HEK293T (cell line): ENCODE measurements around the gene CRHR1.

Experiments used
- CTCF ChIA-PET: fragments of 350-600 bp; formaldehyde crosslinking; extraction: SDS; loops from one replicate; lab custom pipeline; 2021; ENCODE audit warnings: antibody characterized with exemption, inconsistent platforms; lab: Yijun Ruan, JAX
- POLR2A ChIA-PET: fragments of 350-600 bp; formaldehyde crosslinking; extraction: SDS; loops from one replicate; lab custom pipeline; 2020; ENCODE audit warnings: antibody characterized with exemption, inconsistent platforms; lab: Yijun Ruan, JAX
- DNase-seq: peaks from one replicate; pipeline ENCODE4 v3.0.0; 2012; ENCODE audit warnings: mixed read lengths; ENCODE audit errors: extremely low spot score
- ARNT ChIP-seq: fragments of 450-650 bp; IDR thresholded peaks from 2 replicates; pipeline ENCODE4 v1.6.1; 2017; ENCODE audit warnings: mild to moderate bottlenecking
- BHLHE40 ChIP-seq: fragments of 450-650 bp; IDR thresholded peaks from 2 replicates; pipeline ENCODE4 v1.6.1; 2016; ENCODE audit warnings: mild to moderate bottlenecking, moderate library complexity, borderline replicate concordance
- CTBP1 ChIP-seq: fragments of 450-650 bp; IDR thresholded peaks from 2 replicates; pipeline ENCODE4 v1.6.1; 2016; ENCODE audit warnings: borderline replicate concordance
- ELF4 ChIP-seq: fragments of 450-650 bp; IDR thresholded peaks from 2 replicates; pipeline ENCODE4 v1.6.1; 2017; ENCODE audit warnings: antibody characterized with exemption
- FOXA1 ChIP-seq: fragments of 450-650 bp; IDR thresholded peaks from 2 replicates; pipeline ENCODE4 v1.6.1; 2016; ENCODE audit warnings: mild to moderate bottlenecking
- FOXK2 ChIP-seq: fragments of 450-650 bp; IDR thresholded peaks from 2 replicates; pipeline ENCODE4 v1.6.1; 2016; ENCODE audit warnings: mild to moderate bottlenecking
- FOXM1 ChIP-seq: fragments of 450-650 bp; IDR thresholded peaks from 2 replicates; pipeline ENCODE4 v1.6.1; 2017; ENCODE audit warnings: mild to moderate bottlenecking, borderline replicate concordance
- HDGF ChIP-seq: fragments of 450-650 bp; IDR thresholded peaks from 2 replicates; pipeline ENCODE4 v1.6.1; 2017; ENCODE audit warnings: antibody characterized with exemption, borderline replicate concordance
- L3MBTL2 ChIP-seq: fragments of 450-650 bp; conservative IDR thresholded peaks from 2 replicates; pipeline ENCODE4 v1.6.1; 2016; ENCODE audit warnings: mild to moderate bottlenecking
- LEF1 ChIP-seq: fragments of 450-650 bp; IDR thresholded peaks from 2 replicates; pipeline ENCODE4 v1.6.1; 2017; ENCODE audit warnings: mild to moderate bottlenecking, borderline replicate concordance
- NFRKB ChIP-seq: fragments of 450-650 bp; IDR thresholded peaks from 2 replicates; pipeline ENCODE4 v1.6.1; 2016; ENCODE audit warnings: mild to moderate bottlenecking, moderate library complexity
- PKNOX1 ChIP-seq: fragments of 450-650 bp; IDR thresholded peaks from 2 replicates; pipeline ENCODE4 v1.6.1; 2016
- SP1 ChIP-seq: fragments of 450-650 bp; IDR thresholded peaks from 2 replicates; pipeline ENCODE4 v1.6.1; 2017
- SUZ12 ChIP-seq: fragments of 450-650 bp; IDR thresholded peaks from 2 replicates; pipeline ENCODE4 v1.6.1; 2016; ENCODE audit warnings: mild to moderate bottlenecking
- TARDBP ChIP-seq: fragments of 450-650 bp; IDR thresholded peaks from 2 replicates; pipeline ENCODE4 v1.6.1; 2016
- ZNF384 ChIP-seq: fragments of 450-650 bp; IDR thresholded peaks from 2 replicates; pipeline ENCODE4 v1.6.1; 2016

The CRHR1 gene

GRCh38 chr17:45750779-45751440 lies 33.2 kb upstream of the CRHR1 start:
- ChIA-PET CTCF (interaction anchor here (1.3 kb wide), 1 partner anchor 32 kb away, joined by 3 read pairs; no protein-coding TSS in a partner anchor), POLR2A (no interaction called here)
- TF ChIP-seq FOXA1 (no peak), BHLHE40 (no peak), NFRKB (no peak), FOXM1 (no peak), HDGF (no peak), ELF4 (no peak), CTBP1 (no peak), LEF1 (no peak)
- DNase-seq = no peak

DNA sequence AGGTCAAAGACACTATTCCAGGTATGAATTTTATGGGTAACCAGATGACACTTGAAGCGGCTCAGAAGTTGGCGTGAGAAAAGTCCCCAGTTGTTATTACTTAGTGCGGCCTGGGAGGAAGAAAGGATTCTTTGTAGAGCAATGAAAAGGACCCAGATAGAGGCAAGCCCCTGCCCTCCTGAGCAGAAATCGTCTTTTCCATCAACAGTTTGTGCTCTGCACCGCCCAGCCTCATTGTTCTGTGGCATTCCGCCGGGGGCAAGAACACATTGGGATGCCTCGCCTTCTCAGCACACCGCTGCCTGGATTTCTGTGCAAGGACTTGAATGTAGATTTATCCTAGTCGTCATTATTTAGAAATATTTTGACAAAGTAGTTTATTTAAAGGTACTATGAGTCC lies 32.7 kb upstream of the CRHR1 start:
- DNase-seq = no peak
- ChIA-PET POLR2A (no interaction called here), CTCF (interaction anchor here (1.3 kb wide), 1 partner anchor 31 kb away, joined by 3 read pairs; no protein-coding TSS in a partner anchor)
- TF ChIP-seq LEF1 (no peak), FOXK2 (no peak), HDGF (no peak), ELF4 (no peak), NFRKB (no peak), PKNOX1 (no peak), FOXA1 (no peak), ZNF384 (no peak), SP1 (no peak), ARNT (no peak), SUZ12 (no peak), TARDBP (no peak)

- ChIA-PET POLR2A (no interaction called here), CTCF (no interaction called here)
- no peak for TF ChIP-seq FOXA1
- TF ChIP-seq ELF4 = no peak
- no peak for TF ChIP-seq NFRKB
- TF ChIP-seq SP1 = no peak
- no peak for TF ChIP-seq LEF1
- TF ChIP-seq FOXK2 = no peak
- no peak for TF ChIP-seq SUZ12
- TF ChIP-seq HDGF = no peak
- no peak for TF ChIP-seq L3MBTL2
- no peak for TF ChIP-seq ZNF384
- TF ChIP-seq ARNT = no peak
- TF ChIP-seq BHLHE40 = no peak
- TF ChIP-seq CTBP1 = no peak
- TF ChIP-seq TARDBP = no peak
- no peak for TF ChIP-seq FOXM1
- no peak for TF ChIP-seq PKNOX1
- no peak for DNase-seq
Measured at GRCh38 chr17:45752246-45752645, 31.9 kb upstream of the CRHR1 start.

DNA sequence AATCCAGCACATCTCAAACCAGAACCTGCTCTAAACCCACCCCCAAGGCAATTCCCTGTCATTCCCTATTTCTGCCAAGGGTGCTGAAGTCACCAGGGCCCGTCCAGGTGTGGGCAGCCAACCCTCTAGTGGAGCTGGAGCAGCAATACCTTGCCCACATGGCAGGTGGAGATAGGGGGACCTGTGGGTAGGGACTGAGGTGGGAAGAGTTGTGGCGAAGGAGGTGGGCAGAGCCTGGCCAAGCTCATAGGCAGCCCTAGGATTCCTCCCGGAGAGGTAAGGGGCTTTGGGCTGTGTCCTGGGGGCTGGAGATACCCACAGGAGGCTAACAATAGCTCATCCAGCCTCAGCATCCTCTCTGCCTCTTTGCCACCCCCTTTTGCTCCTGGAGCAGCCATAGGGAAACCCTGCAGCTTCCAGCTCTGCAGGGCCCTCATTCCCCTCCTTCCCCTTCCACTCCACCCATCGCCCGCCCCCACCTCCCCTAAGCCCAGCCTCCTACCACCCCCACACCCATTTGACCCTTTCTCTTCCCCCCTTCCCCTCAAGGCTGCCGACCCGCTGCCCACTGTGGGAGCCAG lies 30.4 kb upstream of the CRHR1 start:
- no peak for DNase-seq
- POLR2A ChIA-PET = no interaction called here
- no peak for TF ChIP-seq BHLHE40
- TF ChIP-seq ELF4 = no peak
- TF ChIP-seq LEF1 = no peak
- TF ChIP-seq FOXA1 = no peak
- TF ChIP-seq FOXM1 = no peak
- no peak for TF ChIP-seq CTBP1
- TF ChIP-seq PKNOX1 = no peak
- no peak for TF ChIP-seq SP1
- TF ChIP-seq SUZ12 = no peak
- no peak for TF ChIP-seq TARDBP
- TF ChIP-seq ARNT = no peak
- no peak for TF ChIP-seq ZNF384
- TF ChIP-seq L3MBTL2 = no peak
- CTCF ChIA-PET = no interaction called here

DNA sequence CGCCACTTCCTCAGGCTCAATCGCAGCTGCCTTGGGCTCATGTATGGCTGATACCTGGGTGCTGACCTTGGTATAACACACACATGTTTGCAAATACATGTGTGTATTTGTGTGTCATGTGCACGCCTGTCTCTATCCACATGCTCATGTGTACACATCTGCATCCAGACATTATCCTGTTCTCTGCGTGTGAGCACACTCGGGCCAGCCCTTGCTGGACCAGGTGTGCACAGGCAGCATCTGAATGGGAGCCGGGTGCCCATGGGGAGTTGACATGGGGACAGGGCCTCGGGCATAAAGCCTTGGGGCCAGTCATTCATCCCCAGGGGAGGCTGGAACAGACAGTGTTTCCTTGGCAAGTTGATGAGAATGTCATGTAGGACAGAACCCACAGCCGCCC lies 29.1 kb upstream of the CRHR1 start:
- TF ChIP-seq L3MBTL2 = no peak
- no peak for TF ChIP-seq SUZ12
- no peak for TF ChIP-seq FOXK2
- no peak for TF ChIP-seq ELF4
- no peak for TF ChIP-seq HDGF
- no peak for TF ChIP-seq FOXA1
- TF ChIP-seq PKNOX1 = no peak
- TF ChIP-seq SP1 = no peak
- TF ChIP-seq ZNF384 = no peak
- no peak for TF ChIP-seq FOXM1
- no peak for TF ChIP-seq BHLHE40
- no peak for TF ChIP-seq ARNT
- TF ChIP-seq LEF1 = no peak
- no peak for TF ChIP-seq TARDBP
- CTCF ChIA-PET = no interaction called here

More for the DNA sequence above, 29.1 kb upstream of the CRHR1 start:
- DNase-seq = no peak
- POLR2A ChIA-PET = no interaction called here
